Fibroblast of lung (primary cell): ENCODE data around the gene CARMIL1. TPM values are rescaled to one million over a fixed set of nuclear protein-coding genes. Genes with fewer than 3 reads are reported as not detected.

Experiments
- DNase-seq, 2 donors: peaks; one replicate each; pipeline versions ENCODE4 v3.0.0 to v3.0.0-alpha.2; 2010; ENCODE audit warnings: low read depth in 2 of 2
- H2AFZ ChIP-seq: 2 replicates; pipeline ENCODE4 v1.5.1; 2012; ENCODE audit warnings: low read length, control low read depth, inconsistent platforms
- H3K27ac ChIP-seq: 2 replicates; pipeline ENCODE4 v1.5.1; 2011; ENCODE audit warnings: low read length, control low read depth; ENCODE audit not compliant: insufficient read depth
- H3K27me3 ChIP-seq: 2 replicates; pipeline ENCODE4 v1.5.1; 2011; ENCODE audit warnings: mild to moderate bottlenecking, low read length; ENCODE audit not compliant: control insufficient read depth, insufficient read depth
- H3K36me3 ChIP-seq: 2 replicates; pipeline ENCODE4 v1.5.1; 2011; ENCODE audit warnings: low read length; ENCODE audit not compliant: control insufficient read depth, insufficient read depth
- H3K4me1 ChIP-seq: 2 replicates; pipeline ENCODE4 v1.5.1; 2011; ENCODE audit warnings: low read length; ENCODE audit not compliant: control insufficient read depth, insufficient read depth; ENCODE audit errors: extremely low read depth
- H3K4me2 ChIP-seq: 2 replicates; pipeline ENCODE4 v1.5.1; 2011; ENCODE audit warnings: low read length, control low read depth; ENCODE audit not compliant: insufficient read depth; ENCODE audit errors: extremely low read depth
- H3K4me3 ChIP-seq, 4 experiments: fragments of 200-600 bp in 1 of 4; sonication (generic) in 1 of 4; replicated peaks in 1 of 4; 2 replicates each; pipeline ENCODE4 v1.5.1; 2011 to 2016; ENCODE audit warnings: low read length in 4 of 4, low read depth in 3 of 4, mild to moderate bottlenecking in 3 of 4, control low read depth in 2 of 4, inconsistent platforms in 1 of 4, mixed read lengths in 1 of 4; ENCODE audit not compliant: insufficient read depth in 1 of 4; ENCODE audit errors: control extremely low read depth in 1 of 4
- H3K79me2 ChIP-seq: 2 replicates; pipeline ENCODE4 v1.5.1; 2012; ENCODE audit warnings: mild to moderate bottlenecking, low read length, inconsistent platforms; ENCODE audit not compliant: control insufficient read depth, insufficient read depth
- H3K9ac ChIP-seq: 2 replicates; pipeline ENCODE4 v1.5.1; 2011; ENCODE audit warnings: mild to moderate bottlenecking, low read length, control low read depth; ENCODE audit not compliant: insufficient read depth
- H3K9me3 ChIP-seq: 2 replicates; pipeline ENCODE4 v1.5.1; 2012; ENCODE audit warnings: low read depth, low read length; ENCODE audit not compliant: control insufficient read depth, insufficient read depth
- H4K20me1 ChIP-seq: 2 replicates; pipeline ENCODE4 v1.5.1; 2011; ENCODE audit warnings: low read length; ENCODE audit not compliant: control insufficient read depth, insufficient read depth; ENCODE audit errors: extremely low read depth
- CTCF ChIP-seq, 2 donors: IDR thresholded peaks in 1 of 2; conservative IDR thresholded peaks in 1 of 2; 1 replicate in 1 of 2; 2 replicates in 1 of 2; pipeline ENCODE4 v1.5.1; 2011 to 2012; ENCODE audit warnings: low read length in 2 of 2, control low read depth in 1 of 2, inconsistent platforms in 1 of 2, low read depth in 1 of 2, mild to moderate bottlenecking in 1 of 2
- EZH2 ChIP-seq: IDR thresholded peaks from 2 replicates; pipeline ENCODE4 v1.5.1; 2012; ENCODE audit warnings: low read length, control low read depth, mild to moderate bottlenecking; ENCODE audit errors: missing control alignments
- polyA plus RNA-seq, 2 donors: library from polyadenylated mRNA; depleted of rRNA in 1 of 2; stranded (reverse) in 1 of 2; unstranded in 1 of 2; fragments of >200 nt; gene quantifications; 2 replicates each; pipeline ENCODE4 v1.2.1, GENCODE V29; 2011 to 2012; ENCODE audit warnings: missing spikeins in 1 of 2
- total RNA-seq: library from RNA; depleted of rRNA; stranded (reverse); fragments of >200 nt; gene quantifications from 2 replicates; pipeline ENCODE4 v1.2.1, GENCODE V29; 2014

Gene CARMIL1
- total and polyA plus RNA-seq, 2 donors (not counting 1 experiment from before 2014, with no cell fraction given): 10.2 to 12.5 TPM

GRCh38 chr6:25652007-25652515 is 372.9 kb downstream of the CARMIL1 start, which contains the start of gene SCGN:
TSS of gene SCGN (plus strand) at chr6:25652215. CDS start at chr6:25652404, 189 bp downstream.
- no peaks in the 10 kb centered on the region for H3K27me3 ChIP-seq
- no peaks in the 10 kb centered on the region for H3K79me2 ChIP-seq
- DNase-seq: peak; percentile 61 to 67
- no peak within 1 kb of the TSS for H3K4me2 ChIP-seq
- H3K36me3 ChIP-seq: no peaks in the 10 kb centered on the region
- H2AFZ ChIP-seq: no peak within 1 kb of the TSS
- no peak within 1 kb of the TSS for H3K4me3 ChIP-seq
- no peaks in the 10 kb centered on the region for H3K9me3 ChIP-seq
- no peak for TF ChIP-seq CTCF (conservative IDR thresholded peaks at IDR 0.05 in 1 of 2, IDR thresholded peaks at IDR 0.05 in 1 of 2; ENCODE audit: low read depth in 1 of 2, low read length in 2 of 2)
- no peaks in the 10 kb centered on the region for H4K20me1 ChIP-seq
- no peak within 1 kb of the TSS for H3K9ac ChIP-seq
- H3K4me1 ChIP-seq: no peaks in the 10 kb centered on the region
- H3K27ac ChIP-seq: no peak within 1 kb of the TSS

- Histone ChIP-seq H3K79me2 (no peaks in the 10 kb centered on the region), H3K4me1 (no peaks in the 10 kb centered on the region), H4K20me1 (no peaks in the 10 kb centered on the region), H3K4me3 (no peak overlapping the region), H3K4me2 (no peak overlapping the region), H3K36me3 (no peaks in the 10 kb centered on the region), H3K27me3 (no peaks in the 10 kb centered on the region), H3K27ac (no peak overlapping the region), H3K9me3 (no peaks in the 10 kb centered on the region), H3K9ac (no peak overlapping the region), H2AFZ (no peak overlapping the region)
- TF ChIP-seq CTCF (conservative IDR thresholded peaks at IDR 0.05 in 1 of 2, IDR thresholded peaks at IDR 0.05 in 1 of 2; ENCODE audit: low read depth in 1 of 2, low read length in 2 of 2) (no peak), EZH2 (no peak)
- no peak for DNase-seq
Measured at GRCh38 chr6:25655723-25656122, 376.5 kb downstream of the CARMIL1 start.

GRCh38 chr6:25659633-25660368 is 380.6 kb downstream of the CARMIL1 start:
- Histone ChIP-seq H3K36me3 (no peaks in the 10 kb centered on the region), H3K4me1 (no peaks in the 10 kb centered on the region), H2AFZ (no peak overlapping the region), H3K79me2 (no peaks in the 10 kb centered on the region), H3K4me2 (no peak overlapping the region), H3K9ac (no peak overlapping the region), H4K20me1 (no peaks in the 10 kb centered on the region), H3K4me3 (no peak overlapping the region), H3K27ac (no peak overlapping the region), H3K9me3 (no peaks in the 10 kb centered on the region), H3K27me3 (no peaks in the 10 kb centered on the region)
- DNase-seq: no peak
- TF ChIP-seq CTCF (conservative IDR thresholded peaks at IDR 0.05 in 1 of 2, IDR thresholded peaks at IDR 0.05 in 1 of 2; ENCODE audit: low read depth in 1 of 2, low read length in 2 of 2) (no peak), EZH2 (no peak)
